Measurements from ENCODE around the gene WHAMM. TPM values are rescaled to one million over a fixed set of nuclear protein-coding genes. Genes with fewer than 3 reads are reported as not detected.
A peak's percentile ranks its signal among the peaks of the same experiment; 100 is the strongest.
"Not testable (repeated sequence)": the region's sequence is repeated elsewhere in the genome, so short reads cannot be mapped to it uniquely, and the experiment has no call there.

The WHAMM gene
- total RNA-seq (10 to 100 TPM; 11.5 to 11.8 TPM), polyA plus RNA-seq (1 to 10 TPM; 2.0 to 4.2 TPM)
- long read RNA-seq, donor 1, partial matches to known transcripts: 3 of 6 reads
- long read RNA-seq, donor 1, other reads (novel, unspliced or antisense): 3 of 6 reads
- long read RNA-seq, donor 2, full-length matches to known transcripts: 1 of 8 reads
- long read RNA-seq, donor 2, partial matches to known transcripts: 6 of 8 reads
- long read RNA-seq, donor 2, other reads (novel, unspliced or antisense): 1 of 8 reads

GRCh38 chr15:82809308-82810060 is at the start of gene WHAMM:
Gene WHAMM (plus strand): TSS chr15:82809628. CDS start chr15:82809727, 99 bp downstream.
- no peaks in the 10 kb centered on the region for H3K27me3 ChIP-seq (ENCODE audit: control insufficient read depth in 1 of 2, insufficient read depth in 2 of 2, low read length in 1 of 2)
- peaks cover 0 to 3% of the 10 kb centered on the region in 2 donors for H3K4me1 ChIP-seq (ENCODE audit: control insufficient read depth in 1 of 2, insufficient read depth in 2 of 2, low read length in 2 of 2)
- DNase-seq: peak; percentile 99
- peak; percentile 100 for ATAC-seq (ENCODE audit: low FRiP score)
- H3K4me3 ChIP-seq (ENCODE audit: low read length in 2 of 2): peak within 1 kb of the TSS; percentile 63 to 91
- no peaks in the 10 kb centered on the region for H3K9me3 ChIP-seq (ENCODE audit: control insufficient read depth, low read length)
- 0% methylated on average over 37 to 67 of the region's 67 CpGs for WGBS, 2 donors
- intact Hi-C loops (cut with DNase I): loop anchor here in 1 of 2 donors (5.0 kb wide), 1 partner anchor 57 kb away; no protein-coding TSS in a partner anchor
- H3K27ac ChIP-seq (ENCODE audit: low read depth in 1 of 2, low read length in 2 of 2): peak within 1 kb of the TSS; percentile 95
- no peaks in the 10 kb centered on the region for H3K36me3 ChIP-seq (ENCODE audit: control insufficient read depth in 1 of 2, insufficient read depth in 2 of 2, low read length in 1 of 2)

- DNase-seq (no peak), ATAC-seq (ENCODE audit: low FRiP score) (no peak)
- WGBS, 2 donors: 88 to 89% methylated on average over 7 of the region's 7 CpGs
- H3K36me3 ChIP-seq (ENCODE audit: control insufficient read depth in 1 of 2, insufficient read depth in 2 of 2, low read length in 1 of 2): peaks cover 0 to 2% of the 10 kb centered on the region in 2 donors
- intact Hi-C loops (cut with DNase I): no loop called here
- H3K4me1 ChIP-seq (ENCODE audit: control insufficient read depth in 1 of 2, insufficient read depth in 2 of 2, low read length in 2 of 2): no peaks in the 10 kb centered on the region
- no peak overlapping the region for H3K27ac ChIP-seq (ENCODE audit: low read depth in 1 of 2, low read length in 2 of 2)
- H3K9me3 ChIP-seq (ENCODE audit: control insufficient read depth, low read length): no peaks in the 10 kb centered on the region
- H3K27me3 ChIP-seq (ENCODE audit: control insufficient read depth in 1 of 2, insufficient read depth in 2 of 2, low read length in 1 of 2): no peaks in the 10 kb centered on the region
- no peak overlapping the region for H3K4me3 ChIP-seq (ENCODE audit: low read length in 2 of 2)
These were observed 45.9 kb upstream of the WHAMM start for GRCh38 chr15:82763361-82764116.

- no peak for ATAC-seq (ENCODE audit: low FRiP score)
- H3K36me3 ChIP-seq (ENCODE audit: control insufficient read depth in 1 of 2, insufficient read depth in 2 of 2, low read length in 1 of 2): no peaks in the 10 kb centered on the region
- no peak for DNase-seq
- no peaks in the 10 kb centered on the region for H3K9me3 ChIP-seq (ENCODE audit: control insufficient read depth, low read length)
- no peak overlapping the region for H3K27ac ChIP-seq (ENCODE audit: low read depth in 1 of 2, low read length in 2 of 2)
- no peaks in the 10 kb centered on the region for H3K4me1 ChIP-seq (ENCODE audit: control insufficient read depth in 1 of 2, insufficient read depth in 2 of 2, low read length in 2 of 2)
- intact Hi-C loops (cut with DNase I): no loop called here
- no peaks in the 10 kb centered on the region for H3K27me3 ChIP-seq (ENCODE audit: control insufficient read depth in 1 of 2, insufficient read depth in 2 of 2, low read length in 1 of 2)
- H3K4me3 ChIP-seq (ENCODE audit: low read length in 2 of 2): no peak overlapping the region
- WGBS, 2 donors: 85% methylated on average over 4 of the region's 4 CpGs
These were observed 45.3 kb upstream of the WHAMM start for GRCh38 chr15:82764117-82764490.

- no peaks in the 10 kb centered on the region for H3K36me3 ChIP-seq (ENCODE audit: control insufficient read depth in 1 of 2, insufficient read depth in 2 of 2, low read length in 1 of 2)
- intact Hi-C loops (cut with DNase I): no loop called here
- H3K27ac ChIP-seq (ENCODE audit: low read depth in 1 of 2, low read length in 2 of 2): no peak overlapping the region
- H3K4me3 ChIP-seq (ENCODE audit: low read length in 2 of 2): no peak overlapping the region
- H3K9me3 ChIP-seq (ENCODE audit: control insufficient read depth, low read length): no peaks in the 10 kb centered on the region
- ATAC-seq (ENCODE audit: low FRiP score) (no peak), DNase-seq (no peak)
- no peaks in the 10 kb centered on the region for H3K27me3 ChIP-seq (ENCODE audit: control insufficient read depth in 1 of 2, insufficient read depth in 2 of 2, low read length in 1 of 2)
- H3K4me1 ChIP-seq (ENCODE audit: control insufficient read depth in 1 of 2, insufficient read depth in 2 of 2, low read length in 2 of 2): no peaks in the 10 kb centered on the region
- 77 to 85% methylated on average over 9 of the region's 9 CpGs for WGBS, 2 donors
These were observed 44.7 kb upstream of the WHAMM start for GRCh38 chr15:82764740-82765139.

GRCh38 chr15:82766201-82766600 is 43.2 kb upstream of the WHAMM start:
- H3K27me3 ChIP-seq (ENCODE audit: control insufficient read depth in 1 of 2, insufficient read depth in 2 of 2, low read length in 1 of 2); ATAC-seq (ENCODE audit: low FRiP score); H3K27ac ChIP-seq (ENCODE audit: low read depth in 1 of 2, low read length in 2 of 2); H3K9me3 ChIP-seq (ENCODE audit: control insufficient read depth, low read length); H3K4me1 ChIP-seq (ENCODE audit: control insufficient read depth in 1 of 2, insufficient read depth in 2 of 2, low read length in 2 of 2); H3K36me3 ChIP-seq (ENCODE audit: control insufficient read depth in 1 of 2, insufficient read depth in 2 of 2, low read length in 1 of 2); H3K4me3 ChIP-seq (ENCODE audit: low read length in 2 of 2); DNase-seq; intact Hi-C loops (cut with DNase I): not testable (repeated sequence)
- 91 to 92% methylated on average over 7 of the region's 7 CpGs for WGBS, 2 donors

GRCh38 chr15:82767163-82767829 is 42.1 kb upstream of the WHAMM start:
- H3K9me3 ChIP-seq (ENCODE audit: control insufficient read depth, low read length): no peaks in the 10 kb centered on the region
- no peaks in the 10 kb centered on the region for H3K27me3 ChIP-seq (ENCODE audit: control insufficient read depth in 1 of 2, insufficient read depth in 2 of 2, low read length in 1 of 2)
- DNase-seq: no peak
- intact Hi-C loops (cut with DNase I): no loop called here
- H3K27ac ChIP-seq (ENCODE audit: low read depth in 1 of 2, low read length in 2 of 2): no peak overlapping the region
- no peaks in the 10 kb centered on the region for H3K36me3 ChIP-seq (ENCODE audit: control insufficient read depth in 1 of 2, insufficient read depth in 2 of 2, low read length in 1 of 2)
- no peak for ATAC-seq (ENCODE audit: low FRiP score)
- H3K4me3 ChIP-seq (ENCODE audit: low read length in 2 of 2): no peak overlapping the region
- no peaks in the 10 kb centered on the region for H3K4me1 ChIP-seq (ENCODE audit: control insufficient read depth in 1 of 2, insufficient read depth in 2 of 2, low read length in 2 of 2)
- 82 to 83% methylated on average over 2 of the region's 2 CpGs for WGBS, 2 donors

- Histone ChIP-seq H3K27me3 (ENCODE audit: control insufficient read depth in 1 of 2, insufficient read depth in 2 of 2, low read length in 1 of 2) (no peaks in the 10 kb centered on the region), H3K9me3 (ENCODE audit: control insufficient read depth, low read length) (no peaks in the 10 kb centered on the region), H3K4me1 (ENCODE audit: control insufficient read depth in 1 of 2, insufficient read depth in 2 of 2, low read length in 2 of 2) (no peaks in the 10 kb centered on the region), H3K27ac (ENCODE audit: low read depth in 1 of 2, low read length in 2 of 2) (no peak overlapping the region), H3K4me3 (ENCODE audit: low read length in 2 of 2) (no peak overlapping the region), H3K36me3 (ENCODE audit: control insufficient read depth in 1 of 2, insufficient read depth in 2 of 2, low read length in 1 of 2) (no peaks in the 10 kb centered on the region)
- DNase-seq: no peak
- no peak for ATAC-seq (ENCODE audit: low FRiP score)
- intact Hi-C loops (cut with DNase I): no loop called here
- 69 to 72% methylated on average over 4 of the region's 4 CpGs for WGBS, 2 donors
These were observed 40.9 kb upstream of the WHAMM start for GRCh38 chr15:82768414-82769054.

Data from aorta (tissue), 5 donors.